Upper lobe of left lung (tissue), 4 donors: Measurements from ENCODE around the gene GIMAP4.
"Not testable (repeated sequence)": the region's sequence is repeated elsewhere in the genome, so short reads cannot be mapped to it uniquely, and the experiment has no call there.

Experiments used
- CTCF ChIP-seq, 6 experiments: fragments of 450-650 bp in 4 of 6; fragments of 200-600 bp in 2 of 6; sonication (generic) in 2 of 6; IDR thresholded peaks; one replicate each; pipeline ENCODE4 v1.5.1; 2016 to 2019; ENCODE audit warnings: antibody characterized with exemption in 6 of 6
- EP300 ChIP-seq, 4 donors: sonication (generic); formaldehyde crosslinking; IDR thresholded peaks; one replicate each; pipeline ENCODE4 v1.5.1; 2017; ENCODE audit warnings: antibody characterized with exemption in 4 of 4, control low read depth in 2 of 4
- POLR2A ChIP-seq, 4 donors: fragments of 450-650 bp; IDR thresholded peaks; one replicate each; pipeline ENCODE4 v1.5.1; 2016 to 2017; ENCODE audit warnings: antibody characterized with exemption in 4 of 4, mild to moderate bottlenecking in 2 of 4
- POLR2AphosphoS5 ChIP-seq, 2 donors: sonication (generic); formaldehyde crosslinking; IDR thresholded peaks; one replicate each; pipeline ENCODE4 v1.5.1; 2017; ENCODE audit warnings: antibody characterized with exemption in 2 of 2

GRCh38 chr7:150615221-150615755 is 48.1 kb downstream of the GIMAP4 start:
- not testable (repeated sequence) for TF ChIP-seq CTCF, POLR2A, POLR2AphosphoS5, EP300 (IDR thresholded peaks at IDR 0.05)
